K562 (cell line): ENCODE results near the gene CRB2. TPM values are rescaled to one million over a fixed set of nuclear protein-coding genes. Genes with fewer than 3 reads are reported as not detected.

Experiments used
- CREB1 ChIP-seq, 2 experiments: sonication (generic) in 1 of 2; formaldehyde crosslinking in 1 of 2; IDR thresholded peaks; 2 replicates each; pipeline versions ENCODE4 v1.6.1 to v1.8.0; 2012 to 2022; ENCODE audit warnings: inconsistent platforms in 1 of 2, mild to moderate bottlenecking in 1 of 2, missing genetic modification reagents in 1 of 2, moderate library complexity in 1 of 2
- CTCF ChIP-seq, 3 experiments: IDR thresholded peaks in 2 of 3; conservative IDR thresholded peaks in 1 of 3; 2 replicates each; pipeline ENCODE4 v1.5.1; 2011 to 2012; ENCODE audit warnings: low read length in 3 of 3, mild to moderate bottlenecking in 3 of 3, control low read depth in 2 of 3, improper control_type of control experiment in 1 of 3, inconsistent platforms in 1 of 3, low read depth in 1 of 3, mixed read lengths in 1 of 3, moderate library complexity in 1 of 3; ENCODE audit not compliant: insufficient read depth in 2 of 3
- DEAF1 ChIP-seq: fragments of 450-650 bp; formaldehyde crosslinking; IDR thresholded peaks from 2 replicates; pipeline ENCODE4 v1.4.0; 2020; ENCODE audit warnings: mild to moderate bottlenecking, moderate library complexity
- HINFP ChIP-seq: fragments of 450-650 bp; conservative IDR thresholded peaks from 2 replicates; pipeline ENCODE4 v1.6.1; 2016; ENCODE audit warnings: missing genetic modification characterization, low read depth, mild to moderate bottlenecking, control low read depth, missing compliant biosample characterization
- ID3 ChIP-seq, 2 experiments: fragments of 250-450 bp in 1 of 2; fragments of 450-650 bp in 1 of 2; sonication (Bioruptor Pico) in 1 of 2; IDR thresholded peaks; 2 replicates each; pipeline versions ENCODE4 v1.6.1 to v1.8.0; 2016 to 2021; ENCODE audit warnings: mild to moderate bottlenecking in 2 of 2, moderate library complexity in 2 of 2, missing compliant biosample characterization in 1 of 2, missing genetic modification characterization in 1 of 2
- KLF6 ChIP-seq: fragments of 250-450 bp; sonication (Bioruptor Pico); IDR thresholded peaks from 2 replicates; pipeline ENCODE4 v1.4.0; 2020; ENCODE audit warnings: mild to moderate bottlenecking, moderate library complexity, borderline replicate concordance
- NELFE ChIP-seq: IDR thresholded peaks from 2 replicates; pipeline ENCODE4 v1.6.1; 2011; ENCODE audit warnings: mild to moderate bottlenecking; ENCODE audit not compliant: insufficient read depth, insufficient read length
- NR2C1 ChIP-seq, 2 experiments: fragments of 450-650 bp; IDR thresholded peaks; 2 replicates each; pipeline ENCODE4 v1.6.1; 2017; ENCODE audit warnings: mild to moderate bottlenecking in 2 of 2, antibody characterized with exemption in 1 of 2, inconsistent platforms in 1 of 2, missing compliant biosample characterization in 1 of 2, missing genetic modification characterization in 1 of 2
- SMC3 ChIP-seq: conservative IDR thresholded peaks from 2 replicates; pipeline ENCODE4 v1.6.1; 2011; ENCODE audit warnings: low read depth, low read length, improper control_type of control experiment; ENCODE audit not compliant: insufficient read depth
- TAF9B ChIP-seq: fragments of 450-650 bp; IDR thresholded peaks from 2 replicates; pipeline ENCODE4 v1.6.1; 2018; ENCODE audit warnings: mild to moderate bottlenecking; ENCODE audit not compliant: partially characterized antibody
- THRA ChIP-seq: fragments of 450-650 bp; IDR thresholded peaks from 2 replicates; pipeline ENCODE4 v1.6.1; 2017; ENCODE audit warnings: mild to moderate bottlenecking, moderate library complexity
- ZNF232 ChIP-seq: sonication (generic); formaldehyde crosslinking; IDR thresholded peaks from 2 replicates; pipeline ENCODE4 v1.8.0; 2022; ENCODE audit warnings: mild to moderate bottlenecking, missing genetic modification reagents
- ZNF408 ChIP-seq: fragments of 250-450 bp; sonication (Bioruptor Pico); IDR thresholded peaks from 2 replicates; pipeline ENCODE4 v1.4.0; 2020; ENCODE audit warnings: low read depth, mild to moderate bottlenecking, moderate library complexity
- polyA plus RNA-seq, 8 experiments: library from polyadenylated mRNA; depleted of rRNA in 4 of 8; stranded (reverse) in 5 of 8; unstranded in 3 of 8; fragments of >200 nt; fragmentation: Nextera tagmentation in 2 of 8; fragmentation: Illumina TruSeq in 1 of 8; extraction: Ambion mirVana in 2 of 8; extraction: Trizol in 1 of 8; gene quantifications; 2 replicates each; pipeline versions ENCODE4 v1.2.1 to v1.2.3, GENCODE V29; 2011 to 2014; ENCODE audit warnings: inconsistent platforms in 1 of 8, missing spikeins in 1 of 8
- total RNA-seq, 7 experiments: library from RNA; depleted of rRNA in 6 of 7; stranded (reverse); fragments of >200 nt in 6 of 7; fragmentation: Illumina TruSeq in 2 of 7; extraction: Trizol in 2 of 7; gene quantifications; 2 replicates each; pipeline versions ENCODE4 v1.2.1 to v1.2.3, GENCODE V29; 2011 to 2021; ENCODE audit warnings: low replicate concordance in 1 of 7
- TF ChIP-seq, protein P1 (sequence below): sonication (generic); formaldehyde crosslinking; IDR thresholded peaks from 2 replicates; pipeline ENCODE4 v1.9.0; 2022; ENCODE audit warnings: mild to moderate bottlenecking, missing genetic modification reagents

Gene CRB2
- total and polyA plus RNA-seq, 9 of the 15 experiments (the other 6 are each of a cell fraction or from before 2014, with no cell fraction given), result 0.13 to 1.2 (median 0.25) TPM; not detected in 2

GRCh38 chr9:123401879-123402513 lies 46.0 kb downstream of the CRB2 start (continued):
- TF ChIP-seq THRA (no peak), NR2C1 (IDR thresholded peaks at IDR 0.05) (no peak), NR2C1 (tag; IDR thresholded peaks at IDR 0.05) (no peak), KLF6 (CRISPR knock-in tag) (no peak), CREB1 (IDR thresholded peaks at IDR 0.05) (no peak), CREB1 (CRISPR knock-in tag; IDR thresholded peaks at IDR 0.05) (no peak), SMC3 (peak; percentile 61), ID3 (CRISPR knock-in tag; IDR thresholded peaks at IDR 0.05) (no peak), ID3 (tag; IDR thresholded peaks at IDR 0.05) (no peak), HINFP (tag) (no peak), NELFE (no peak), ZNF232 (CRISPR knock-in tag) (no peak), TAF9B (no peak), ZNF408 (CRISPR knock-in tag) (no peak), DEAF1 (peak; percentile 45; the same call in 1 of the 2 replicates), CTCF (IDR thresholded peaks at IDR 0.05 in 2 of 3, conservative IDR thresholded peaks at IDR 0.05 in 1 of 3; ENCODE audit: insufficient read depth in 2 of 3, low read depth in 1 of 3, low read length in 3 of 3) (peak; percentile 77 to 91 (median 90))
- TF ChIP-seq, protein P1, sequence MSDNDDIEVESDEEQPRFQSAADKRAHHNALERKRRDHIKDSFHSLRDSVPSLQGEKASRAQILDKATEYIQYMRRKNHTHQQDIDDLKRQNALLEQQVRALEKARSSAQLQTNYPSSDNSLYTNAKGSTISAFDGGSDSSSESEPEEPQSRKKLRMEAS (CRISPR knock-in tag), result 0 out of 2 replicates have a peak, but pooled peaks have one; percentile 5
